C1 segment of cervical spinal cord (tissue), 14 donors: ENCODE data around the gene PELI3.
"Not testable (repeated sequence)": the region's sequence is repeated elsewhere in the genome, so short reads cannot be mapped to it uniquely, and the experiment has no call there.

Experiments used
- DNase-seq, 14 donors: peaks; one replicate each; lab custom pipeline; 2025; lab: John Stamatoyannopoulos, UW

Gene PELI3

GRCh38 chr11:66466225-66467033, at the start of gene PELI3:
PELI3 (plus strand) TSS chr11:66466905; CDS start chr11:66468129, 1,224 bp downstream.
- peak; percentile 34 to 92 (median 82) for DNase-seq

GRCh38 chr11:66417000-66417399, 49.7 kb upstream of the PELI3 start:
- DNase-seq: peak in 1 of 14 donors; percentile 23

- DNase-seq: peak in 8 of 14 donors; percentile 8 to 93 (median 23)
These were observed 48.3 kb upstream of the PELI3 start for GRCh38 chr11:66418168-66418985.

GRCh38 chr11:66418986-66419308, 47.8 kb upstream of the PELI3 start:
- DNase-seq: no peak

GRCh38 chr11:66419825-66420224, 46.9 kb upstream of the PELI3 start:
- peak in 1 of 14 donors; percentile 41 for DNase-seq

GRCh38 chr11:66420671-66421476, 45.8 kb upstream of the PELI3 start, which contains the start of gene NPAS4:
NPAS4 (plus strand) TSS chr11:66421035; CDS start chr11:66421180, 145 bp downstream.
- peak in 2 of 14 donors; percentile 14 to 85 for DNase-seq

GRCh38 chr11:66421492-66422205, 45.1 kb upstream of the PELI3 start:
- peak in 12 of 14 donors; percentile 35 to 86 (median 74) for DNase-seq

- DNase-seq: no peak
These were observed 40.4 kb upstream of the PELI3 start for GRCh38 chr11:66426314-66426713.

GRCh38 chr11:66428933-66429332, 37.8 kb upstream of the PELI3 start:
- DNase-seq: no peak

GRCh38 chr11:66429983-66430602, 36.6 kb upstream of the PELI3 start:
- DNase-seq: peak in 12 of 14 donors; percentile 2 to 77 (median 28)

GRCh38 chr11:66431287-66431686, 35.4 kb upstream of the PELI3 start:
- DNase-seq: not testable (repeated sequence)

GRCh38 chr11:66431871-66432329, 34.8 kb upstream of the PELI3 start:
- DNase-seq: not testable (repeated sequence)

GRCh38 chr11:66432597-66432996, 34.1 kb upstream of the PELI3 start:
- DNase-seq: no peak

- DNase-seq: no peak
These were observed 28.7 kb upstream of the PELI3 start for GRCh38 chr11:66437979-66438503.

GRCh38 chr11:66438504-66439466, 27.9 kb upstream of the PELI3 start, which contains the start of gene MRPL11:
MRPL11 (minus strand) TSS chr11:66438848; CDS start chr11:66438754, 94 bp downstream.
- peak; percentile 65 to 97 (median 87) for DNase-seq

GRCh38 chr11:66440101-66440939, 26.4 kb upstream of the PELI3 start:
- not testable (repeated sequence) for DNase-seq

GRCh38 chr11:66440940-66441282, 25.8 kb upstream of the PELI3 start:
- DNase-seq: not testable (repeated sequence)

- no peak for DNase-seq
These were observed 23.1 kb upstream of the PELI3 start for GRCh38 chr11:66443602-66444001.
